HepG2 (cell line): Measurements from ENCODE around the gene DAPK3. TPM values are rescaled to one million over a fixed set of nuclear protein-coding genes. Genes with fewer than 3 reads are reported as not detected.

Source experiments
- ATAC-seq: fragments of 200-7000 bp; cut with Tn5 transposase; 3 replicates; pipeline ENCODE4 v1.9.1; 2020; ENCODE audit warnings: mild to moderate bottlenecking, moderate library complexity
- BruUV-seq: library from RNA; stranded (reverse); fragments of 400-500 nt; replicated peaks from 2 replicates; lab custom pipeline; 2021; lab: Mats Ljungman, UMichigan
- CTCF ChIA-PET: fragments of 300-600 bp; formaldehyde crosslinking; extraction: SDS; loops from one replicate; lab custom pipeline; 2021; ENCODE audit warnings: low total read pairs, inconsistent platforms, low intra/inter-chr PET ratio; lab: Yijun Ruan, JAX
- POLR2A ChIA-PET: fragments of 350-600 bp; sonication (Branson Sonifier 250); formaldehyde crosslinking; loops from one replicate; lab custom pipeline; 2020; ENCODE audit warnings: antibody characterized with exemption, inconsistent platforms; lab: Yijun Ruan, JAX
- DNase-seq: peaks from one replicate; pipeline ENCODE4 v3.0.0-alpha.2; 2015; ENCODE audit warnings: low spot score
- FAIRE-seq: peaks from 3 replicates; lab custom pipeline; 2011; peaks lifted over from hg19 to GRCh38; lab: Jason Lieb, UNC
- H2AFZ ChIP-seq: one replicate; pipeline ENCODE4 v1.6.1; 2011; ENCODE audit warnings: low read length, inconsistent platforms
- H3K27ac ChIP-seq: fragments of 300-600 bp; 3 replicates; pipeline ENCODE4 v1.8.0; 2011; ENCODE audit warnings: mixed run types, mild to moderate bottlenecking, mixed read lengths, low read length, inconsistent platforms; ENCODE audit not compliant: insufficient read depth; ENCODE audit errors: extremely low read length
- H3K27me3 ChIP-seq, 2 experiments: fragments of 200-600 bp in 1 of 2; 2 replicates in 1 of 2; 3 replicates in 1 of 2; pipeline versions ENCODE4 v1.6.0 to v1.8.0; 2011; ENCODE audit warnings: low read length in 2 of 2, mild to moderate bottlenecking in 2 of 2, moderate library complexity in 2 of 2, inconsistent platforms in 1 of 2; ENCODE audit not compliant: insufficient read depth in 2 of 2, control insufficient read depth in 1 of 2
- H3K36me3 ChIP-seq, 2 experiments: fragments of 200-600 bp in 1 of 2; replicated peaks in 1 of 2; 2 replicates in 1 of 2; 3 replicates in 1 of 2; pipeline versions ENCODE4 v1.5.1 to v1.8.0; 2011; ENCODE audit warnings: low read length in 2 of 2, inconsistent platforms in 1 of 2; ENCODE audit not compliant: insufficient read depth in 2 of 2, control insufficient read depth in 1 of 2
- H3K4me1 ChIP-seq: 2 replicates; pipeline ENCODE4 v1.5.1; 2012; ENCODE audit warnings: low read length, inconsistent platforms; ENCODE audit not compliant: insufficient read depth
- H3K4me2 ChIP-seq: 2 replicates; pipeline ENCODE4 v1.6.0; 2011; ENCODE audit warnings: low read depth, low read length, inconsistent platforms
- H3K4me3 ChIP-seq, 3 experiments: fragments of 200-600 bp in 1 of 3; sonication (generic), shearing (Covaris generic) in 1 of 3; replicated peaks in 1 of 3; 2 replicates each; pipeline ENCODE4 v1.5.1; 2011 to 2016; ENCODE audit warnings: low read length in 3 of 3, inconsistent platforms in 2 of 3, low read depth in 2 of 3, mild to moderate bottlenecking in 2 of 3, control low read depth in 1 of 3, mixed read lengths in 1 of 3; ENCODE audit not compliant: insufficient read depth in 1 of 3
- H3K79me2 ChIP-seq: one replicate; pipeline ENCODE4 v1.6.1; 2011; ENCODE audit warnings: low read length, inconsistent platforms; ENCODE audit not compliant: insufficient read depth
- H3K9ac ChIP-seq: 2 replicates; pipeline ENCODE4 v1.6.0; 2011; ENCODE audit warnings: mild to moderate bottlenecking, low read depth, low read length, inconsistent platforms; ENCODE audit not compliant: insufficient read depth
- H3K9me3 ChIP-seq: 2 replicates; pipeline ENCODE4 v1.5.1; 2012; ENCODE audit warnings: mild to moderate bottlenecking, low read length
- H4K20me1 ChIP-seq: 2 replicates; pipeline ENCODE4 v1.6.0; 2011; ENCODE audit warnings: inconsistent platforms, mild to moderate bottlenecking, low read length, moderate library complexity; ENCODE audit not compliant: insufficient read depth
- CCAR2 ChIP-seq: fragments of 200-400 bp; formaldehyde crosslinking; optimal IDR thresholded peaks from 2 replicates; pipeline ENCODE3; 2018; ENCODE audit warnings: low read depth, mild to moderate bottlenecking, low read length, moderate library complexity
- GABPB1 ChIP-seq: IDR thresholded peaks from 2 replicates; pipeline ENCODE4 v1.6.1; 2016; ENCODE audit warnings: mild to moderate bottlenecking, missing genetic modification reagents, moderate library complexity, missing compliant biosample characterization
- MED1 ChIP-seq: sonication (generic); formaldehyde crosslinking; IDR thresholded peaks from 2 replicates; pipeline ENCODE4 v1.4.0; 2020; ENCODE audit warnings: missing genetic modification reagents
- MYC ChIP-seq: sonication (generic); formaldehyde crosslinking; IDR thresholded peaks from 2 replicates; pipeline ENCODE4 v1.9.0; 2021; ENCODE audit warnings: missing genetic modification reagents, borderline replicate concordance
- NFKB2 ChIP-seq: sonication (generic); formaldehyde crosslinking; IDR thresholded peaks from 2 replicates; pipeline ENCODE4 v1.4.0; 2020; ENCODE audit warnings: missing genetic modification reagents, borderline replicate concordance
- SIX1 ChIP-seq: sonication (generic); formaldehyde crosslinking; IDR thresholded peaks from 2 replicates; pipeline ENCODE4 v1.4.0; 2020; ENCODE audit warnings: missing genetic modification reagents, borderline replicate concordance
- TCF12 ChIP-seq, 2 experiments: fragments of 450-650 bp in 1 of 2; sonication (generic) in 1 of 2; formaldehyde crosslinking in 1 of 2; IDR thresholded peaks; 2 replicates each; pipeline versions ENCODE4 v1.6.1 to v1.8.0; 2017 to 2022; ENCODE audit warnings: antibody characterized with exemption in 1 of 2, mild to moderate bottlenecking in 1 of 2, missing genetic modification reagents in 1 of 2, moderate library complexity in 1 of 2
- THAP11 ChIP-seq: IDR thresholded peaks from 2 replicates; pipeline ENCODE4 v1.6.1; 2016; ENCODE audit warnings: missing biosample characterization, missing genetic modification reagents
- ZNF232 ChIP-seq: sonication (generic); formaldehyde crosslinking; IDR thresholded peaks from 2 replicates; pipeline ENCODE4 v1.4.0; 2020; ENCODE audit warnings: missing genetic modification reagents, borderline replicate concordance
- ZNF543 ChIP-seq: sonication (generic); formaldehyde crosslinking; IDR thresholded peaks from 2 replicates; pipeline ENCODE4 v1.4.0; 2020; ENCODE audit warnings: mild to moderate bottlenecking, missing genetic modification reagents
- WGBS: methylation state at CpG from one replicate; pipeline ENCODE4 v1.1.6; 2017; ENCODE audit warnings: low lambda C conversion rate; 5-methylcytosine and 5-hydroxymethylcytosine counted together
- in situ Hi-C: cut with HindIII; loops from 2 replicates; pipeline ENCODE4 v1.10.0; 2017; ENCODE audit warnings: low pct_unique_long_range_greater_than_20kb; ENCODE audit not compliant: extremely low pct_ligation_motif_present
- intact Hi-C: fragments of 100-400 bp; cut with micrococcal nuclease; formaldehyde crosslinking; loops from one replicate; pipeline ENCODE4 v1.10.0; 2022; ENCODE audit not compliant: unreplicated experiment
- polyA plus RNA-seq, 8 experiments: library from polyadenylated mRNA; depleted of rRNA in 3 of 8; stranded (reverse) in 7 of 8; unstranded in 1 of 8; fragments of >200 nt; fragmentation: Illumina TruSeq in 4 of 8; extraction: Trizol in 4 of 8; gene quantifications; 2 replicates each; pipeline versions ENCODE4 v1.2.1 to v1.2.3, GENCODE V29; 2011 to 2016; ENCODE audit warnings: low read depth in 4 of 8, missing spikeins in 1 of 8, mixed read lengths in 1 of 8; ENCODE audit not compliant: insufficient read depth in 1 of 8
- total RNA-seq, 5 experiments: library from RNA; depleted of rRNA; stranded (reverse); fragments of >200 nt; fragmentation: Illumina TruSeq; extraction: Trizol; gene quantifications; 2 replicates each; pipeline ENCODE4 v1.2.3, GENCODE V29; 2016; ENCODE audit warnings: low read depth in 1 of 5
- TF ChIP-seq, protein P1 (sequence below): sonication (generic); formaldehyde crosslinking; IDR thresholded peaks from 2 replicates; pipeline ENCODE4 v1.5.1; 2020; ENCODE audit warnings: mild to moderate bottlenecking, missing genetic modification reagents, moderate library complexity
- TF ChIP-seq, protein P2 (sequence below): sonication (generic); formaldehyde crosslinking; IDR thresholded peaks from 2 replicates; pipeline ENCODE4 v1.5.1; 2020; ENCODE audit warnings: missing genetic modification reagents, mild to moderate bottlenecking, borderline replicate concordance
- TF ChIP-seq, protein P3 (sequence below): sonication (generic); formaldehyde crosslinking; IDR thresholded peaks from 2 replicates; pipeline ENCODE4 v1.5.0; 2020; ENCODE audit warnings: missing genetic modification reagents, mild to moderate bottlenecking, borderline replicate concordance
- TF ChIP-seq, protein P4 (sequence below): sonication (generic); formaldehyde crosslinking; IDR thresholded peaks from 2 replicates; pipeline ENCODE4 v1.4.0; 2020; ENCODE audit warnings: missing genetic modification reagents, mild to moderate bottlenecking, borderline replicate concordance

DAPK3 gene
- total and polyA plus RNA-seq, 2 of the 13 experiments (the other 11 are each of a cell fraction or from before 2014, with no cell fraction given): 30.5 to 37.3 TPM

DNA sequence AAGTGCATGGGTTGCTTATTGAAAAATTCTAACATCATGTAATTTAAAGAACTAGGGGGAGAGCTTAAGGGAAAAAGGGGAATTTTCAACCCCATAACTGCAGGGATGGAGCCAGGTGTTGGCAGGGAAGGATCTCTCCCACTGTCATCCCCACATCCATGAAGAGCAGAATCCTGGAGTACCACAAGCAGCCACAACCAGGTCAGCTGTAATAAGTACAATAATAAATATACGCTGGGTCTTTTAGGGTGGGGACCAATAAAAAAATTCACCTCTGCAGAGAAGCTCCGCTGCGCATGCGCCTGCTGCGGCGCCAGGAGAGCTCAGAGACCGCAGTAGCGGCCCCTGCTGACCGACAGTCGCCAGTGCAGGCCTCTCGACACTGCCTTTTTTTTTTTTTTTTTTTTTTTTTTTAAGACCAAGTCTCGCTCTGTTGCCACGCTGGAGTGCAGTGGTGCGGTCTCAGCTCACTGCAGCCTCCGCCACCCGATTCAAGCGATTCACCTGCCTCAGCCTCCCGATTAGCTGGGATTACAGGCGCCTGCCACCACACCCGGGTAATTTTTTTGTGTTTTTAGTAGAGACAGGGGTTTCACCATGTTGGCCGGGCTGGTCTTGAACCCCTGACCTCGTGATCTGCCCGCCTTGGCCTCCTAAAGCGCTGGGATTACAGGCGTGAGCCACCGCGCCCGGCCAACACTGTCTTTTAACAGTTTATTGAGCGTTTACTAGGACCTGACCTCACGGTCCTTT, 16.9 kb upstream of the DAPK3 start:
- peaks cover 24% of the 10 kb centered on the region for H3K79me2 ChIP-seq
- peak overlapping the region; percentile 90 for H2AFZ ChIP-seq
- H3K4me1 ChIP-seq: peaks cover 35% of the 10 kb centered on the region
- in situ Hi-C loops: loop anchor here (5.0 kb wide), 1 partner anchor 215 kb away; no protein-coding TSS in a partner anchor
- intact Hi-C loops: no loop called here
- FAIRE-seq: no peak
- peak overlapping the region; percentile 89 for H3K4me2 ChIP-seq
- H3K36me3 ChIP-seq: peaks cover 15 to 19% of the 10 kb centered on the region in 2 experiments
- peaks cover 25% of the 10 kb centered on the region for H4K20me1 ChIP-seq
- peak overlapping the region; percentile 2 to 100 (median 95); a peak in 5 of 6 replicates for H3K4me3 ChIP-seq
- H3K27me3 ChIP-seq: no peaks in the 10 kb centered on the region; a peak in 1 of 5 replicates
- ATAC-seq: no peak
- 8% methylated on average over 30 of the region's 30 CpGs for WGBS
- ChIA-PET CTCF (no interaction called here), POLR2A (interaction anchor here (1.0 to 2.1 kb wide), 5 partner anchors 13 to 152 kb away, joined by 3 to 14 read pairs (median 11); partner anchors contain the start of gene DAPK3)
- BruUV-seq: no TSS peak
- peak; percentile 74 for DNase-seq
- H3K9me3 ChIP-seq: no peaks in the 10 kb centered on the region
- peak overlapping the region; percentile 55 for H3K9ac ChIP-seq
- peak overlapping the region; percentile 37 for H3K27ac ChIP-seq
- TF ChIP-seq NFKB2 (peak; percentile 28; the same call in 1 of the 2 replicates), ZNF232 (CRISPR knock-in tag) (peak; percentile 46; the same call in 1 of the 2 replicates), SIX1 (CRISPR knock-in tag) (no peak), MED1 (CRISPR knock-in tag) (peak; percentile 13; the same call in 1 of the 2 replicates), CCAR2 (no peak), ZNF543 (CRISPR knock-in tag) (0 out of 2 replicates have a peak, but pooled peaks have one; percentile 38), THAP11 (0 out of 2 replicates have a peak, but pooled peaks have one; percentile 13), MYC (CRISPR knock-in tag) (0 out of 2 replicates have a peak, but pooled peaks have one; percentile 20), TCF12 (IDR thresholded peaks at IDR 0.05) (no peak), TCF12 (CRISPR knock-in tag; IDR thresholded peaks at IDR 0.05) (no peak), GABPB1 (peak; percentile 28; the same call in 1 of the 2 replicates)
- TF ChIP-seq, protein P1, sequence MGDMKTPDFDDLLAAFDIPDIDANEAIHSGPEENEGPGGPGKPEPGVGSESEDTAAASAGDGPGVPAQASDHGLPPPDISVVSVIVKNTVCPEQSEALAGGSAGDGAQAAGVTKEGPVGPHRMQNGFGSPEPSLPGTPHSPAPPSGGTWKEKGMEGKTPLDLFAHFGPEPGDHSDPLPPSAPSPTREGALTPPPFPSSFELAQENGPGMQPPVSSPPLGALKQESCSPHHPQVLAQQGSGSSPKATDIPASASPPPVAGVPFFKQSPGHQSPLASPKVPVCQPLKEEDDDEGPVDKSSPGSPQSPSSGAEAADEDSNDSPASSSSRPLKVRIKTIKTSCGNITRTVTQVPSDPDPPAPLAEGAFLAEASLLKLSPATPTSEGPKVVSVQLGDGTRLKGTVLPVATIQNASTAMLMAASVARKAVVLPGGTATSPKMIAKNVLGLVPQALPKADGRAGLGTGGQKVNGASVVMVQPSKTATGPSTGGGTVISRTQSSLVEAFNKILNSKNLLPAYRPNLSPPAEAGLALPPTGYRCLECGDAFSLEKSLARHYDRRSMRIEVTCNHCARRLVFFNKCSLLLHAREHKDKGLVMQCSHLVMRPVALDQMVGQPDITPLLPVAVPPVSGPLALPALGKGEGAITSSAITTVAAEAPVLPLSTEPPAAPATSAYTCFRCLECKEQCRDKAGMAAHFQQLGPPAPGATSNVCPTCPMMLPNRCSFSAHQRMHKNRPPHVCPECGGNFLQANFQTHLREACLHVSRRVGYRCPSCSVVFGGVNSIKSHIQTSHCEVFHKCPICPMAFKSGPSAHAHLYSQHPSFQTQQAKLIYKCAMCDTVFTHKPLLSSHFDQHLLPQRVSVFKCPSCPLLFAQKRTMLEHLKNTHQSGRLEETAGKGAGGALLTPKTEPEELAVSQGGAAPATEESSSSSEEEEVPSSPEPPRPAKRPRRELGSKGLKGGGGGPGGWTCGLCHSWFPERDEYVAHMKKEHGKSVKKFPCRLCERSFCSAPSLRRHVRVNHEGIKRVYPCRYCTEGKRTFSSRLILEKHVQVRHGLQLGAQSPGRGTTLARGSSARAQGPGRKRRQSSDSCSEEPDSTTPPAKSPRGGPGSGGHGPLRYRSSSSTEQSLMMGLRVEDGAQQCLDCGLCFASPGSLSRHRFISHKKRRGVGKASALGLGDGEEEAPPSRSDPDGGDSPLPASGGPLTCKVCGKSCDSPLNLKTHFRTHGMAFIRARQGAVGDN (CRISPR knock-in tag): peak; percentile 46; the same call in 1 of the 2 replicates
- TF ChIP-seq, protein P2, sequence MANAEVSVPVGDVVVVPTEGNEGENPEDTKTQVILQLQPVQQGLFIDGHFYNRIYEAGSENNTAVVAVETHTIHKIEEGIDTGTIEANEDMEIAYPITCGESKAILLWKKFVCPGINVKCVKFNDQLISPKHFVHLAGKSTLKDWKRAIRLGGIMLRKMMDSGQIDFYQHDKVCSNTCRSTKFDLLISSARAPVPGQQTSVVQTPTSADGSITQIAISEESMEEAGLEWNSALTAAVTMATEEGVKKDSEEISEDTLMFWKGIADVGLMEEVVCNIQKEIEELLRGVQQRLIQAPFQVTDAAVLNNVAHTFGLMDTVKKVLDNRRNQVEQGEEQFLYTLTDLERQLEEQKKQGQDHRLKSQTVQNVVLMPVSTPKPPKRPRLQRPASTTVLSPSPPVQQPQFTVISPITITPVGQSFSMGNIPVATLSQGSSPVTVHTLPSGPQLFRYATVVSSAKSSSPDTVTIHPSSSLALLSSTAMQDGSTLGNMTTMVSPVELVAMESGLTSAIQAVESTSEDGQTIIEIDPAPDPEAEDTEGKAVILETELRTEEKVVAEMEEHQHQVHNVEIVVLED (CRISPR knock-in tag): no peak
- TF ChIP-seq, protein P3, sequence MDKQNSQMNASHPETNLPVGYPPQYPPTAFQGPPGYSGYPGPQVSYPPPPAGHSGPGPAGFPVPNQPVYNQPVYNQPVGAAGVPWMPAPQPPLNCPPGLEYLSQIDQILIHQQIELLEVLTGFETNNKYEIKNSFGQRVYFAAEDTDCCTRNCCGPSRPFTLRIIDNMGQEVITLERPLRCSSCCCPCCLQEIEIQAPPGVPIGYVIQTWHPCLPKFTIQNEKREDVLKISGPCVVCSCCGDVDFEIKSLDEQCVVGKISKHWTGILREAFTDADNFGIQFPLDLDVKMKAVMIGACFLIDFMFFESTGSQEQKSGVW (CRISPR knock-in tag): no peak
- TF ChIP-seq, protein P4, sequence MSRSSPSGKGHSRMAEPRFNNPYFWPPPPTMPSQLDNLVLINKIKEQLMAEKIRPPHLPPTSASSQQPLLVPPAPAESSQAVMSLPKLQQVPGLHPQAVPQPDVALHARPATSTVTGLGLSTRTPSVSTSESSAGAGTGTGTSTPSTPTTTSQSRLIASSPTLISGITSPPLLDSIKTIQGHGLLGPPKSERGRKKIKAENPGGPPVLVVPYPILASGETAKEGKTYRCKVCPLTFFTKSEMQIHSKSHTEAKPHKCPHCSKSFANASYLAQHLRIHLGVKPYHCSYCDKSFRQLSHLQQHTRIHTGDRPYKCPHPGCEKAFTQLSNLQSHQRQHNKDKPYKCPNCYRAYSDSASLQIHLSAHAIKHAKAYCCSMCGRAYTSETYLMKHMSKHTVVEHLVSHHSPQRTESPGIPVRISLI: peak; percentile 99
